DND-41 (cell line): ENCODE results near the gene ZNF275.

Source experiments
- EZH2 ChIP-seq: IDR thresholded peaks from 3 replicates; pipeline ENCODE4 v1.6.1; 2012; ENCODE audit warnings: borderline replicate concordance, low read depth, mild to moderate bottlenecking, moderate library complexity, low read length, inconsistent platforms; ENCODE audit not compliant: severe bottlenecking
- TF ChIP-seq, protein P1 (sequence below): IDR thresholded peaks from 2 replicates; pipeline ENCODE4 v1.5.1; 2012; ENCODE audit warnings: borderline replicate concordance, low read length, moderate library complexity, mild to moderate bottlenecking; ENCODE audit not compliant: poor library complexity, severe bottlenecking; ENCODE audit errors: extremely low read depth

DNA sequence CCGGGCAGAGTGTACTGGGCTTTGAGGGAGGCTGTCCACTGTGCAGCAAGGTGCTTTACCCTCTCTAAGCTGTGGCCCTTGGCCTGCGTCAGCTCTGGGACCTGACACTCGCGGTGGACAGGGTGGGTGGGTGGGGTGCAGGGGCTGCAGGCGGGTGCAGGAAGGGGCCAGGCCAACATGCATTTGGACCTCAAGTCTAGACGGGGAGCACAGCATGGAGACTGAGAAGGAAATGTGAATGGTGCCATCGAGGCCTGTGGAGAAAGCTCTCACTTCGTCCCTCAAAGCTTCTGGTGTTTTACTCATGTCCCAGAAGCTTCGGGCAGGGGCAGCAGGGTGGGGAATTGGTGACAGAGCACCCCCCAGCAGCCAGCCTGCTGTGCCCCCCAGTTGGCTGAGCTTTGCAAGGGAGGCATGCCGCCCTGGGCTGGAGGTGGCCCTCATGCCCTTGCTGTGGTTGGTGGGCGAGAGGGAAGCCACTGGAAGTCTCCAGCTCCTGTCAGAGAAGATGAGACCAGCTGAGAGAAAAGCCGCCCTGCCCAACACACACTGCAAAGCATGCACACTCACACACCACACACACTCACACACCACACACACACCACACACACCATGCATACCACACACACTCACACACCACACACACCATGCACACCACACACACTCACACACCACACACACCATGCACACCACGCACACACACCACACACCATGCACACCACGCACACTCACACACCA lies 54.9 kb downstream of the ZNF275 start:
- TF ChIP-seq, protein P1, sequence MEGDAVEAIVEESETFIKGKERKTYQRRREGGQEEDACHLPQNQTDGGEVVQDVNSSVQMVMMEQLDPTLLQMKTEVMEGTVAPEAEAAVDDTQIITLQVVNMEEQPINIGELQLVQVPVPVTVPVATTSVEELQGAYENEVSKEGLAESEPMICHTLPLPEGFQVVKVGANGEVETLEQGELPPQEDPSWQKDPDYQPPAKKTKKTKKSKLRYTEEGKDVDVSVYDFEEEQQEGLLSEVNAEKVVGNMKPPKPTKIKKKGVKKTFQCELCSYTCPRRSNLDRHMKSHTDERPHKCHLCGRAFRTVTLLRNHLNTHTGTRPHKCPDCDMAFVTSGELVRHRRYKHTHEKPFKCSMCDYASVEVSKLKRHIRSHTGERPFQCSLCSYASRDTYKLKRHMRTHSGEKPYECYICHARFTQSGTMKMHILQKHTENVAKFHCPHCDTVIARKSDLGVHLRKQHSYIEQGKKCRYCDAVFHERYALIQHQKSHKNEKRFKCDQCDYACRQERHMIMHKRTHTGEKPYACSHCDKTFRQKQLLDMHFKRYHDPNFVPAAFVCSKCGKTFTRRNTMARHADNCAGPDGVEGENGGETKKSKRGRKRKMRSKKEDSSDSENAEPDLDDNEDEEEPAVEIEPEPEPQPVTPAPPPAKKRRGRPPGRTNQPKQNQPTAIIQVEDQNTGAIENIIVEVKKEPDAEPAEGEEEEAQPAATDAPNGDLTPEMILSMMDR: no peak
- no peak for TF ChIP-seq EZH2
